Kidney (tissue), 14 donors: ENCODE measurements around the gene BCAN. TPM values are rescaled to one million over a fixed set of nuclear protein-coding genes. Genes with fewer than 3 reads are reported as not detected.

ENCODE experiments used
- DNase-seq, 5 donors: peaks; one replicate each; pipeline ENCODE4 v3.0.0-alpha.2; 2013 to 2020
- FAIRE-seq: peaks from 2 replicates; lab custom pipeline; 2012; peaks lifted over from hg19 to GRCh38; lab: Jason Lieb, UNC
- H3K27ac ChIP-seq, 2 donors: one replicate each; pipeline ENCODE4 v1.7.0; 2013; ENCODE audit warnings: low read depth in 2 of 2, low read length in 2 of 2, inconsistent platforms in 1 of 2
- H3K27me3 ChIP-seq: one replicate; pipeline ENCODE4 v1.7.1; 2013; ENCODE audit warnings: low read length, inconsistent platforms; ENCODE audit not compliant: control insufficient read depth, insufficient read depth
- H3K36me3 ChIP-seq, 3 donors: one replicate each; pipeline versions ENCODE4 v1.7.0 to v1.7.1; 2013; ENCODE audit warnings: low read length in 3 of 3, control low read depth in 1 of 3, inconsistent platforms in 1 of 3; ENCODE audit not compliant: insufficient read depth in 3 of 3, control insufficient read depth in 2 of 3
- H3K4me1 ChIP-seq, 3 donors: one replicate each; pipeline versions ENCODE4 v1.7.0 to v1.7.1; 2013; ENCODE audit warnings: low read length in 3 of 3, inconsistent platforms in 1 of 3, low read depth in 1 of 3; ENCODE audit not compliant: control insufficient read depth in 2 of 3, insufficient read depth in 2 of 3
- H3K4me3 ChIP-seq, 3 donors: one replicate each; pipeline versions ENCODE4 v1.7.0 to v1.8.1; 2013; ENCODE audit warnings: low read length in 3 of 3, control low read depth in 1 of 3, inconsistent platforms in 1 of 3
- H3K9ac ChIP-seq, 3 donors: one replicate each; pipeline versions ENCODE4 v1.7.0 to v1.7.1; 2013; ENCODE audit warnings: low read length in 3 of 3, control low read depth in 1 of 3, inconsistent platforms in 1 of 3
- H3K9me3 ChIP-seq, 3 donors: one replicate each; pipeline versions ENCODE4 v1.7.0 to v1.7.1; 2013; ENCODE audit warnings: low read length in 3 of 3, control low read depth in 1 of 3, inconsistent platforms in 1 of 3; ENCODE audit not compliant: control insufficient read depth in 2 of 3, insufficient read depth in 1 of 3
- CTCF ChIP-seq: IDR thresholded peaks from 3 replicates; pipeline ENCODE4 v1.5.1; 2012; ENCODE audit warnings: mild to moderate bottlenecking, moderate library complexity, borderline replicate concordance; ENCODE audit not compliant: insufficient read depth; ENCODE audit errors: extremely low read depth
- intact Hi-C: fragments of 100-400 bp; cut with DNase I; formaldehyde crosslinking; loops from one replicate; pipeline ENCODE4 v1.11.1; 2022
- polyA plus RNA-seq: library from polyadenylated mRNA; stranded (reverse); fragments of 350-450 nt; fragmentation: Illumina TruSeq; extraction: RNeasy Lipid Tissue Mini Kit (QIAGEN cat#74804); gene quantifications from one replicate; pipeline ENCODE4 v1.2.3, GENCODE V29; 2014; ENCODE audit warnings: low read depth, low replicate concordance; ENCODE audit not compliant: insufficient read depth
- total RNA-seq: library from RNA; stranded (reverse); fragmentation: NEBNext Ultra II Directional; extraction: Animal tissue kit (Norgen Biotek cat#: 25700); gene quantifications from one replicate; pipeline ENCODE4 v1.2.1, GENCODE V29; 2021
- donor health status: control.
- donor health status: control.
- donor health status: control.
- donor health status: control.
- donor health status: control.
- donor health status: DM: yes; HTN: yes; CAD: no.
- donor health status: Normal renal cell carcinoma (clear cell type).

BCAN gene
- total and polyA plus RNA-seq, 2 donors from 2014 or later = 0.19 to 0.45 TPM

DNA sequence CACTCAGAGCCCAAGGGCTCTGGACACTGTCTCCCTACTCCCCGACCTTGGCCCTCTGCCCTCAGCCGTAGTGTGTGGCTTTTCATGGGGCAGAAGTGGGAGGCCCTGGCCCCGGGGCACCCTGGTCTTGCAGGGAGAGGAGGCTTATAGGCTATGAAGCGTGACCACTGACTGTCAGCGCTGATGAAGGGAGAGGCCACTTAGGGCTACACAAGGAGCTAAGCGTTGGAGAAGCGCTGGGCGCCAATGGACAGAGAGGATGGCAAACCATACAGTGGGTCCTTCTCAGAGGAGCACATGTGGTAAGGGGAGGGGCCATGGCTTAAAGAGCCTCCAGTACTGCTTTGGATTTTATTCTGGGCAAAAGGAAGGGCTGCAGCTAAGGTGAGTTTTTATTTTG is 55.6 kb downstream of the BCAN start:
- no peaks in the 10 kb centered on the region for H3K36me3 ChIP-seq
- H3K9me3 ChIP-seq = no peaks in the 10 kb centered on the region
- FAIRE-seq (no peak), DNase-seq (peak in 3 of 5 donors; percentile 57 to 72 (median 69))
- no peak for TF ChIP-seq CTCF
- H3K27me3 ChIP-seq = no peaks in the 10 kb centered on the region
- H3K9ac ChIP-seq = no peak overlapping the region
- H3K4me3 ChIP-seq = no peak overlapping the region
- no peak overlapping the region for H3K27ac ChIP-seq
- intact Hi-C loops = no loop called here
- peaks cover 0 to 6% (median 2%) of the 10 kb centered on the region in 3 donors for H3K4me1 ChIP-seq

GRCh38 chr1:156698995-156699394 is 57.1 kb downstream of the BCAN start:
- Histone ChIP-seq H3K4me1 (no peaks in the 10 kb centered on the region), H3K4me3 (no peak overlapping the region), H3K27me3 (no peaks in the 10 kb centered on the region), H3K36me3 (no peaks in the 10 kb centered on the region), H3K9ac (no peak overlapping the region), H3K9me3 (no peaks in the 10 kb centered on the region), H3K27ac (no peak overlapping the region)
- FAIRE-seq (no peak), DNase-seq (peak in 2 of 5 donors; percentile 21 to 48)
- no peak for TF ChIP-seq CTCF
- intact Hi-C loops = no loop called here

DNA sequence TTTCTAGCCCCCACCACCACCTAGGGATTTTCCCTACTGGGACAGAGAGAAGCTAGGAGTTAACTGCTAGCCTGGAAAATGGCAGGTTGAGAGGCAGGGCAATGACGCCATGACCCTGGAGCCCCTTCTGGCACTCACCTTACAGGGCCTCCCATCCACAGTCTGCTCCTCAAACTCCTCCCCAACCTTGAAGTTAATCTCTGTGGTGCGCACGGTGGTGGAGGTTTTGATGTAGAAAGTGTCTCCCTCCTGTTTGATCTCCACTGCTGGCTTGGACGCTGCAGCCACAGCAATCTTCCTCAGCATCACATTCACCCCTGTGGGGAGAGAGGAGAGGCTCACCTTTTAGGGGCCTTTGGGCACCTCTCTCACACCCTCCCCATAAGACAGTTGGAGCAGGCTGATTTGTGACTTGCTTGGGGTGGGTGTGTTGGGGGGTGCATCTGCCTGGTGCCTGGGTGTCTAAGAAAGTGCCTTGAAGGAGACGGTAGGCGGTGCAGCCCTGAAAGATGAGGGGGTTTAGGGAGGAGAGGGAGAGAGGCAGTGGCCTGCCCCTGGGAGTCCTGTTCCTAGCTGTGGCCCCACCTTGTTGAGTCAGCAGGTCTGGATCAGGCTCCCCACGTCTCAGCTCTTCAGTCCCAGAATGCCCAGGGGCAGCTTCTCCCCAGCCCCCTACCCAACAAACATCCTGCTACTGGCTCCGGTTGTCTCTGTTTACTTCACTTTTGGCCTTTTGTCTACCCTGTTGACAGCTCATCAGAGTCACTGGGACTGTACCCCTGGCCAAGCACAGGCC is 59.0 kb downstream of the BCAN start:
- Histone ChIP-seq H3K36me3 (no peaks in the 10 kb centered on the region), H3K27ac (no peak overlapping the region), H3K4me3 (no peak overlapping the region), H3K4me1 (peaks cover 0 to 7% (median 0%) of the 10 kb centered on the region in 3 donors), H3K27me3 (no peaks in the 10 kb centered on the region), H3K9me3 (no peaks in the 10 kb centered on the region), H3K9ac (no peak overlapping the region)
- no peak for DNase-seq
- no peak for FAIRE-seq
- no peak for TF ChIP-seq CTCF
- intact Hi-C loops = no loop called here
